ENCODE data around the gene ACIN1.

GRCh38 chr14:23041729-23042128, 53.2 kb downstream of the ACIN1 start:
- no peak for TF ChIP-seq CTCF (IDR thresholded peaks at IDR 0.05)
- no peak for TF ChIP-seq POLR2A (IDR thresholded peaks at IDR 0.05)
- no peak for TF ChIP-seq POLR2AphosphoS5 (IDR thresholded peaks at IDR 0.05)
